GM21619 (cell line): ENCODE data around the gene NRSN2.
"Not testable (repeated sequence)": the region's sequence is repeated elsewhere in the genome, so short reads cannot be mapped to it uniquely, and the experiment has no call there.

Experiments used
- ATAC-seq: cut with Tn5 transposase; IDR thresholded peaks from one replicate; pipeline ENCODE4 v1.9.1; 2021; ENCODE audit not compliant: unreplicated experiment

Gene NRSN2

DNA sequence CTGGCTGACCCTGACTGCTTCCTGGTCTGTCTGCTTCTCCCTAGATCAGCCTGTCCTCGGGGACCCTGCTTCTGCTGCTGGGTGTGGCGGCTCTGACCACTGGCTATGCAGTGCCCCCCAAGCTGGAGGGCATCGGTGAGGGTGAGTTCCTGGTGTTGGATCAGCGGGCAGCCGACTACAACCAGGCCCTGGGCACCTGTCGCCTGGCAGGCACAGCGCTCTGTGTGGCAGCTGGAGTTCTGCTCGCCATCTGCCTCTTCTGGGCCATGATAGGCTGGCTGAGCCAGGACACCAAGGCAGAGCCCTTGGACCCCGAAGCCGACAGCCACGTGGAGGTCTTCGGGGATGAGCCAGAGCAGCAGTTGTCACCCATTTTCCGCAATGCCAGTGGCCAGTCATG, 6.3 kb downstream of the NRSN2 start:
- ATAC-seq = no peak

- peak; percentile 95 for ATAC-seq
These were observed 7.5 kb downstream of the NRSN2 start for GRCh38 chr20:354298-354977.

GRCh38 chr20:356154-356553, 9.2 kb downstream of the NRSN2 start:
- ATAC-seq = not testable (repeated sequence)

GRCh38 chr20:356745-357144, 9.8 kb downstream of the NRSN2 start:
- no peak for ATAC-seq

DNA sequence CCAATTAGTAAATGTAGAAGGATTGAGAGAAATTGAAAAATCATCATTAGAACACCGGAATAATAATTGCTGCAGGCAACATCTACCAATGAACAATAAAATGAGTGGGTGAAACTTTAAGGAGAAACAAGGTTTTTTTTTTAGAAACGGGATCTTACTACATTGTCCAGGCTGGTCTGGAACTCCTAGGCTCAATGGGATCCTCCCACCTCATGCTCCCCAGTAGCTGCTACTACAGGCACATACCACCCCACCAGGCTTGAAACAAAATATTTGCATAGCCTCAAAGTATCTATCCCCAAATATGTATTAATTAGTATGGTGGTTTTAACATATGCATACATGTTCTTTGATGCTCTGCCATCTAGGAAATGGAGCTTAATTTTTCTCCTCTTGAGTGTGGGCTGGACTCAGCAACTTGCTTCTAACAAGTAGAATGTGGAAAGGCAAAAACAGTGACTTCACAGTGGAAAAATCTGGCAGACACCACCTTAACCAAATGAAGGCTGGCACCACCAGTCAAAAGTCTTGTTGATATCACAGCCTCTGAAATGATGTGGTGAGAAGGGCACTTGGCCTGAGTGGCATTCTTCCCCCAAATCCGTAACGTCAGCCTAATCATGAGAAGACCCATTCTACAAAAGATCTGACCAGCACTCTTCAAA, 12.1 kb downstream of the NRSN2 start:
- no peak for ATAC-seq

GRCh38 chr20:361561-361960, 14.7 kb downstream of the NRSN2 start:
- no peak for ATAC-seq

DNA sequence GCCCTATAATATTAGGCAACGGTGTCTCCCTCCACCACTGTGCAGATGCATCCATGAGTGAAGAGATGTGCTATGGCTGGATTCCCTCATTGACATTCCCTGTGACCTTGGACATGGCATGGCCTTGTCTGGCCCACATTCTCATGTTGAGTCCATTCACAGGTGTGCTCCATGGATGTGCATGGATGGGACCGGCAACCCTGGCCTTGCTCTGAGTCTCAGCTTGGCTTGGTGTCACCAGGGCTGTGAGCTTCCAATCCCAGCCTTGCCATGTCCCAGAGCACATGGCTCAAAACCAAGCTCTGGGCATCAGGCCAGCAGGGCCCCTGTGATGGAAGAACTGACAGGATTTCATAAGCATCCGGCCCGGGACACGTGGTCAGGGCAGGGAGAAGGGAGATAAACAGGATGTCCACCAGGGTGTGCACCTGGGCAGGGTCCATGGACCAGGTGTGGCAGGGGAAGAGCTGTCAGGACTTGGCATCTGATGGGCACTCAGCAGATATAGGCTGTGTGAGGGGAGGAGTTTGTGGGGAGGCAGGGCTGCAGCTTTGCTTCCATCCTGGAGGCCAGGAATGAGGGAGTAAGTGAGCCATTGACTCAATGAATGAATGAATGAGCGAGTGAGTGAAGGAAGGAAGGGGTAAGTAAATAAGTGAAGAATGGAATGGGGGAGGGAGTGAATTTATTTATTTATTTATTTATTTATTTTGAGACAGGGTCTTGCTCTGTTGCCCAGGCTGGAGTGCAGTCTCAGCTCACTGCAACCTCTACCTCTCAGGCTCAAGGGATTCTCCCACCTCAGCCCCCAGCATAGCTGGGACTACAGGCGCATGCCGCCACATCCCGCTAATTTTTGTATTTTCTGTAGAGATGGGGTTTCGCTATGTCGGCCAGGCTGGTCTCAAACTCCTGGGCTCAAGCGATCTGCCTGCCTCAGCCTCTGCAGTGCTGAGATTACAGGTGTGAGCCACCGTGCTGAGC, 15.7 kb downstream of the NRSN2 start:
- ATAC-seq = no peak

GRCh38 chr20:363319-364078, 16.6 kb downstream of the NRSN2 start:
- no peak for ATAC-seq

DNA sequence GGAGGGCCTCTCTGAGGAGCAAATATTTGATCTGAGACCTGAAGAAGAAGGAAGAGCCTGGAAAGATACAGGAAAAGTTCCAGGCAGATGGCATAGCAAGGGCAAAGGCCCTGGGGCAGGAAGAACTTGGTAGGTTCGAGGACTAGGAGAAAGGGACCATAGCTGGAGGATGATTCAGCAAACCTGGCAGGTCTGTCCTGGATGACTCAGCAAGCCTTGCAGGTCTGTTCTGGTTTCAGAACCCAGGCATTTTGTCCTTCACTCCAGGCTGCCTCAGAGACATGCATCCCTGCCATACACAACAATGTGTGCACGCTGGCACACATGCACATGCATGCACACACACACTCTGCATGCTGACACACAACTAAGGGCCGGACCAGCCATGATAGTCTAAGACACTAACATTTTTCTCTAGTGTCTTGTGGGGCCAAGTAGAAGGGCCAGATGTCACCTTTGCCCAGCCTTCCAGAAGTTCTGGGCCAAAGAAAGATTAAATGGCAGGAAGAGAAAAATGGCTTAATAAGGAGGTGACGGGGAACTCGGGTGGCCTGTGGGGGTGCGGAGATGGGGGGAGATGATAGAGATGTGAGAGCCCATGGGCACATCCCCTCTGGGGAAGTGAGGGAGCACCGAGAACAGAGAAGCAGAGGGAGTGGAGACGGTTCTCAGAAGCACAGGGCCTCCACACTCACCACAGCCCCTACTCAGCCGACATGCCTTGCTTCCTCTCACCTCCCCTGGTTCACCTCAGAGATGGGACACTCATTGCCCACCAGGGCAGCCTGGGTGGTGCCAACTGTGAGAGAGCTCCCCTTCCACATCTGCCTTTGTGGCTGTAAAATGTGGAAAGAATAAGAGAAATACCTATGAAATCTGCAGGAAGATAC, 18.2 kb downstream of the NRSN2 start:
- ATAC-seq = no peak

DNA sequence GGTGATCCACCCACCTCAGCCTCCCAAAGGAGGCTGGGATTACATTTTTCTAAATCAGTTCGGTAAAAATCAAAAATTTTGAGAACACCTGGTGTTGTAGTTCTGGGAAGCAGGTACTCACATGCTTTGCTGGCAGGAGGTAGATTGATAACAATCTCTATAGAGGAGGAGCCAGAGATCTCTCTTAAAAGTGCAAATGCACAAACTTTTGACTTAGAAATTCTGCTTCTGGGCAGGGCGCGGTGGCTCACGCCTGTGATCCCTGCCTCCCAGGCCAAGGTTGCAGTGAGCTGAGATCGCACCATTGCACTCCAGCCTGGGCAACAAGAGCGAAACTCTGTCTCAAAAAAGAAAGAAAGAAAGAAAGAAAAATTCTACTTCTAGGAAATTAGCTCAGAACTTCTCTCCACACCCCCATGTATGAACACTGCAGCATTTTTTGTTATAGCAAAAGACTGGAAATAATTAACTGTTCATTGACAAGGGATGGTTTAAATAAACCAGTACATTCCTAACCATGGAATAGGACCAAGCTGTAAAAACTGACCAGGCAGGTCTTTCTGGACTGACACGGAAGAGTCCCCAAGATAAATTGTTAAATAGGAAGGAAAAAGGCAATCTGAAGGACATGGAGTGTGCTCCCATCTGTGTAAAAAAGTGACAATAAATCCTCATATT, 19.3 kb downstream of the NRSN2 start:
- no peak for ATAC-seq

DNA sequence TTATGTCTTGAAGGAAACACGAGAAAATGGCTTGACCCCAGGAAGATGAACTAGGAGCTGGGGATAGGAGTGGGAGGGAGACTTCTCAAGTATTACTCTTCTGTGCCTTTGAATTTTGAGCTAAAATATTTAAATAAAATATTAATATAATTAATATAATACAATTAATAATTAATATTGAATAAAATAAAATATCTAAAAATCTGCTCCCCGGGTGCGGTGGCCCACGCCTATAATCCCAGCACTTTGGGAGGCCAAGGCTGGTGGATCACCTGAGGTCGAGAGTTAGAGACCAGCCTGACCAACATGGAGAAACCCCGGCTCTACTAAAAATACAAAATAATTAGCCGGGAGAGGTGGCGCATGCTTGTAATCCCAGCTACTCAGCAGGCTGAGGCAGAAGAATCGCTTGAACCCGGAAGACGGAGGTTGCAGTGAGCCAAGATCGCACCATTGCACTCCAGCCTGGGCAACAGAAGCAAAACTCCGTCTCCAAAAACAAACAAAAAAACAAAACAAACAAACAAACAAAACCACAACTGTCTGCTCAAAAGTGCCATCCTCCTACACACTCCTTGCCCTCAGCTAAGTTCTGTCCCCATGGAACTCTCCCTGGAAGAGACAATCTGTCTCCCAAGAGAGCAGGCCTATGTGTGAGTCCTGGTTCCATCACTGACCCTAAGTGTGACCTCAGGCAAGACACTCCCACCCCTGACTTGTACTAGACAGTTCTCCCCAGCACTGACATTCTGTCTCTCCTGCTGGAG, 20.0 kb downstream of the NRSN2 start:
- ATAC-seq = no peak

- ATAC-seq = no peak
These were observed 20.6 kb downstream of the NRSN2 start for GRCh38 chr20:367486-367887.

DNA sequence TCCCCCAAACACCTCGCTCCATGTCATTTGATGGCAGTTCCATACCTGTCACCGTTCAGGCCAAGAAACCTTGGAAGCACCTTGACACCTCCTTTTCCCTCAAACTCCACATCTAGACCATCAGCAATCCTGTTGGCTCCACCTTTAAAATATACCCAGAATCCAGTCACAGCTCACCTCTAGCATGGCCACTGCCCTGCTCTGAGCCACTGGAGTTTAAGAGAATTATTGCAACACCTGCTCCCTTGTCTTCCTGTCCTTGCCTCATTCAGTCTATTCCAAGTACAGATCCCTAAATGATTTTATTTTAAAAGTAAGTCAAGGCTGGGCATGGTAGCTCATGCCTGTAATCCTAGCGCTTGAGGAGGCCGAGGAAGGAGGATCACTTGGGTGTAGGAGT, 22.0 kb downstream of the NRSN2 start:
- no peak for ATAC-seq

GRCh38 chr20:370151-370600, 23.3 kb downstream of the NRSN2 start:
- ATAC-seq = no peak

GRCh38 chr20:370977-371754, 24.3 kb downstream of the NRSN2 start:
- ATAC-seq = no peak

DNA sequence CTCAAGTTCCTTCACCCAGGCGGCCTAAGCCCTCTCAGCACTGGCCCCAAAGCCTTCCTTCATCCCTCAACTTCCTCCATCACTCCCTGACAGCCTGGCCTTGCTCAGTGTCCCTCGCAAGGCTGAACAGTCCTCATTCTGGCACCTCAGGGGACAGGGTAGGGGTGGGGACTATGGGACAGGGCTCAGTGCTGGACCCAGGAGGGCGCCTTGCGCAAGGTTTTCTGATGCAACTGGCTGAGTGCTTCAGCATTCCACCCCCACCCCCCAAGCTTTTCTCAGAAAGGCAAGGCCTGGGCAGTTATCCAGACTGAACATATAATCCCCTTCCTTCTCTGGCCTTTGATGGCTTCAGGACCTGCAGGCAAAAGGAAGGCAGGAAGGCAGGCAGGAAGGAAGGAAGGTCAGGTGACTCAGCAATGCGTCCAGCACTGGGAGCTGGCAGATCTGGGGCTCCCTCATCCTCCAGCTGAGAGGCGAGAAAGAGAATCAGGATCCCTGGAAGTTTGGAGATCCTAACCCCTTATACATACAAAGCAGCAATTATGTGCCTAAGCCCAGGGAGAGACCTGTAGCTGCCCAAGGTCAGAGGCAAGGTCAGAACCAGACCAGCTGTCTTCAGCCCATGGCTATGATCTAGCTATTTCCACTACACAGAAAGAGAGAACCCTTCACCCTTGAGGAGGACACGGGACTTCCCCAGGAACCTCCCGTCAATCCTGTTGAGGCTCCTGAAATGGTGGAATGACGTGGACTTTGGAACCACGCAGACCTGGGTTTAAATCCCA, 25.0 kb downstream of the NRSN2 start:
- no peak for ATAC-seq

DNA sequence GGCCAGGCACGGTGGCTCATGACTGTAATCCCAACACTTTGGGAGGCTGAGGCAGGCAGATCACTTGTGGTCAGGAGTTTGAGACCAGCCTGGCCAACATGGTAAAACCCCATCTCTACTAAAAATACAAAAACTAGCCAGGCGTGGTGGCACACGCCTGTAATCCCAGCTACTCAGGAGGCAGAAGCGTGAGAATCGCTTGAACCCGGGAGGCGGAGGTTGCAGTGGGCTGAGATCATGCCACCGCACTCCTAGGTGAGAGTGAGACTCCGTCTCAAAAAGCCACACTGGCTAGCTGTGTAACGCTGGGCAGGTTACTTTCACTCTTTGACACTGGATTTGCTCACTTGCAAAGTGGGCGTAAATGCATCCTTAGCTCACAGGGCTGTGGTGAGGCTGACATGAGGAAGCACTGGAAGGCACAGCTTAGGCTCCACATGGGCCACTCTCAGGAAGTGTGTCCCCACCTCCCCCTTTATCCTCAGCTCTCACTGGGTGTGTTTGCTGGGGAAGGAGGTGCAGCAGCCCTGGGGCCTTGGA, 25.7 kb downstream of the NRSN2 start:
- not testable (repeated sequence) for ATAC-seq
